SJCRH30 (cell line): ENCODE measurements around the gene MLLT1. TPM values are rescaled to one million over a fixed set of nuclear protein-coding genes. Genes with fewer than 3 reads are reported as not detected.

Experiments
- DNase-seq, 2 experiments: peaks; one replicate each; pipeline ENCODE4 v3.0.0-alpha.2; 2015 to 2020
- H3K27ac ChIP-seq: fragments of 250-450 bp; sonication (Bioruptor Pico); 2 replicates; pipeline ENCODE4 v1.5.1; 2020; ENCODE audit warnings: mild to moderate bottlenecking, moderate library complexity
- H3K27me3 ChIP-seq: fragments of 250-450 bp; sonication (Bioruptor Pico); 2 replicates; pipeline ENCODE4 v1.5.1; 2020; ENCODE audit warnings: mild to moderate bottlenecking, moderate library complexity
- H3K36me3 ChIP-seq: fragments of 250-450 bp; sonication (Bioruptor Pico); 2 replicates; pipeline ENCODE4 v1.5.1; 2020; ENCODE audit warnings: mild to moderate bottlenecking, moderate library complexity
- H3K4me1 ChIP-seq: fragments of 250-450 bp; sonication (Bioruptor Pico); 2 replicates; pipeline ENCODE4 v1.5.1; 2020; ENCODE audit warnings: mild to moderate bottlenecking, moderate library complexity
- H3K4me3 ChIP-seq: fragments of 250-450 bp; sonication (Bioruptor Pico); 2 replicates; pipeline ENCODE4 v1.5.1; 2020; ENCODE audit warnings: mild to moderate bottlenecking, moderate library complexity
- H3K9me3 ChIP-seq: fragments of 250-450 bp; sonication (Bioruptor Pico); replicated peaks from 2 replicates; pipeline ENCODE4 v1.5.1; 2020; ENCODE audit warnings: mild to moderate bottlenecking, moderate library complexity
- total RNA-seq: library from RNA; depleted of rRNA; stranded (reverse); fragments of >200 nt; shearing (Covaris generic); gene quantifications from 2 replicates; pipeline ENCODE4 v1.2.3, GENCODE V29; 2014

Gene MLLT1
- total RNA-seq, 1 experiment from 2014 or later = 23.3 TPM

DNA sequence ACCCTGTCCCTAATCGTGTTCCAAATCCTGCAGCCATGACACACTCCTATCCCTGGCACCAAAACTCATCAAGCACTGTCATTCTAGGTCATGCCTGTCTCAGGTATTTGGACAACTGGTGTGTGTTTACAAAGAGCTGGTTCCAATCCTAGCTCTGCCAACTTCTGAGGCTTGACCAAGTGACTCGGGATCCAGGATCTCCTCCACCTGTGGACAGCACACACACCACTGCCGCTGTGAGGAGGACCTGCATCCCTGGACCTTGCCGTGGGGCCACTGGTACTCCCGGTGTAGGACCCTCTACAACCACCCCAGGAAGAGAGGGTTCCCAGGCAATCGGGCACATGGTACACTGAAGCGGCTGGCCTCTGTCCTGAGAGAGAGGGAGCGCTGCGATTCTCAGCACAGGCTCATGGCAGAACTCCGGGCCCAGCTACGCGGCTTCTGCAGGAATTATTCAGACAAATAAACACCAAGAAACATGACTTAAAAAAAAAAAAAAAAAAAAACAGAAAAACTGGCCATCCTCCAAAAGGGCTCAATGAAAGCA, 20.4 kb downstream of the MLLT1 start:
- peaks cover 12% of the 10 kb centered on the region; the same call in 1 of the 2 replicates for H3K36me3 ChIP-seq

GRCh38 chr19:6258812-6259311, 20.9 kb downstream of the MLLT1 start:
- DNase-seq = no peak
- H3K4me1 ChIP-seq = no peaks in the 10 kb centered on the region
- H3K4me3 ChIP-seq = no peak overlapping the region
- peaks cover 12% of the 10 kb centered on the region; the same call in 1 of the 2 replicates for H3K36me3 ChIP-seq
- H3K27me3 ChIP-seq = no peaks in the 10 kb centered on the region
- H3K27ac ChIP-seq = no peak overlapping the region
- H3K9me3 ChIP-seq = no peaks in the 10 kb centered on the region

More for the DNA sequence above, 20.4 kb downstream of the MLLT1 start:
- Histone ChIP-seq H3K27me3 (no peaks in the 10 kb centered on the region), H3K4me3 (no peak overlapping the region), H3K4me1 (no peaks in the 10 kb centered on the region), H3K9me3 (no peaks in the 10 kb centered on the region), H3K27ac (no peak overlapping the region)
- no peak for DNase-seq

- Histone ChIP-seq H3K4me3 (no peak overlapping the region), H3K27ac (no peak overlapping the region)
- no peak for DNase-seq
These were observed 25.6 kb downstream of the MLLT1 start for GRCh38 chr19:6253954-6254733.

DNA sequence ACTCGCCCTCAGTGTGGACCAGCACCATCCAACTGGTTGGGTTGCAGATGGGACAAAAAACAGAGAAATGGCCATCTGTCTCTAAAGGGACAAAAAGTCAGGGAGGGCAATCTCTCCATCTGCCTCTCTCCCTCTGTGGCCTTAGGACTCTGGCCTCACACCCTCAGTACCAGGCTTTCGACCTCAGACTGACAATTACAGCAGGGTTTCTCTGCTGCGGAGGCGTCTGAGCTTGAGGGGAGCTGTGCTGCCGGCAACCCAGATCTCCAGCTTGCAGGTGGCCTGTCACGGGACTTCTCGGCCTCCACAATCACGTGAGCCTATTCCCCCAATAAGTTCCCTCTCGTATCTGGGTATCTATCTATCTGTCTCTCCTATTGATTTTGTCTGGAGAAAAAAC, 27.7 kb downstream of the MLLT1 start:
- Histone ChIP-seq H3K27me3 (no peaks in the 10 kb centered on the region), H3K27ac (no peak overlapping the region), H3K4me3 (no peak overlapping the region), H3K4me1 (no peaks in the 10 kb centered on the region), H3K36me3 (peaks cover 10% of the 10 kb centered on the region), H3K9me3 (no peaks in the 10 kb centered on the region)
- no peak for DNase-seq

More at GRCh38 chr19:6253954-6254733, 25.6 kb downstream of the MLLT1 start:
- H3K27me3 ChIP-seq = no peaks in the 10 kb centered on the region
- H3K4me1 ChIP-seq = no peaks in the 10 kb centered on the region
- H3K9me3 ChIP-seq = no peaks in the 10 kb centered on the region
- peaks cover 2% of the 10 kb centered on the region; the same call in 1 of the 2 replicates for H3K36me3 ChIP-seq

DNA sequence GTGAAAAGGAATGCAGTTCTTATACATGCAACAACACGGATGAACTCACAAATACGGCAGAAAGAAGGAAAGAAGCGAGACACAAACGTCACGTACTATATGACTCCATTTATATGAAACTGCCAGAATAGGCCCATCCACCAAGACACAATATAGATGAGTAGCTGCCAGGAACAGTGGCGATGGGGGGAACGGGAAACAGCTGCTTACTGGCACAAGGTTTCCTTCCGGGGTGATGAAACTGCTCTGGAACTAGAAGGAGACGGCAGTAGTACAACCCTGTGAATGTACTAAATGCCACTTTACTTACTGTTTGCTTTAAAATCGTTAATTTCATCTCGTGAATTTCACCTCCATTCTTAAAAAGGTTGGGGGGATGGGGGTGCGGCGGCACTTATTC, 28.9 kb downstream of the MLLT1 start:
- H3K27me3 ChIP-seq = no peaks in the 10 kb centered on the region
- no peaks in the 10 kb centered on the region for H3K4me1 ChIP-seq
- H3K27ac ChIP-seq = no peak overlapping the region
- no peak for DNase-seq
- H3K36me3 ChIP-seq = peaks cover 8% of the 10 kb centered on the region
- no peaks in the 10 kb centered on the region for H3K9me3 ChIP-seq
- H3K4me3 ChIP-seq = no peak overlapping the region

DNA sequence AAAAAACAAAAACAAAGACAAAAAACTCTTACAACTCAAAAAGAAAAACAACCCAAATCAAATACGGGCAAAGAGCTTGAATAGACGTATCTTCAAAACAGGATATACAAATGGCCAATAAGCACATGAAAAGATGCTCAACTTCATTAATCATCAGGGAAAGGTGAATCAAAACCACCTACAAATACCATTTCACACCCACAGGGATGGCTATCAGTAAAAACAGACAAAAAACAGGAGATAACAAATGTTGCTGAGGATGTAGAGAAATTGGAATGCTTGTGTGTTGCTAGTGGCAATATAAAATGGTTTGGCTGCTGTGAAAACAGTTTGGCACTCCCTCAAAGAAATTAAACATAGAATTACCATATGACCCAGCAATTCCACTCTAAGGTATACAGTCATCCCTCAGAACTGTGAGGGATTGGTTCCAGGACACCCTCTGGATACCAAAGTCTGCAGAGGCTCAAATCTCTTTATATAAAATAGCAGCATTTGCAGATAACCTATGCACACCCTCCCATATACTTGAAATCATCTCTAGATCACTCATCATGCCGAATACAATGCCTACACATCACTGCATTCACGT, 29.7 kb downstream of the MLLT1 start:
- Histone ChIP-seq H3K4me1 (no peaks in the 10 kb centered on the region), H3K27ac (no peak overlapping the region), H3K27me3 (no peaks in the 10 kb centered on the region), H3K4me3 (no peak overlapping the region), H3K36me3 (peaks cover 8% of the 10 kb centered on the region), H3K9me3 (no peaks in the 10 kb centered on the region)
- no peak for DNase-seq

DNA sequence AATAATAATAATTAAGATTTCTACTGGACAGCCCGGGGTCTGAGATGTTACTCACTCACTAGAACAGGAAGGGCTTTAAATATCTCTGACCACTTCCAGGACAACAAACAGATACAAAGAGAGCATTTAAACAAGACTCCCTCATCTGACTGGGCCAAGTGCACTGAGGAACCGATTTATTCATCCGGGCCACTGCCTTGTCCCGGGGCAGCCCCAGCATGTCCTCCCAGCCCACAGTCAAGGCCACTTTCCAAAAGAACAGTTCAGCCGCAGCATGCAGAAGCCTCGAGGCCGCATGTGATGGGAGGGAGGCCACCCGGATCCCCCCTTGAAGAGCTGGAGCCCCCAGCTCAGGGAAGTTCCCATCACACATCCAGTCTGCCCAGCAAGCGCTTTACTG, 30.5 kb downstream of the MLLT1 start:
- no peak overlapping the region for H3K4me3 ChIP-seq

DNA sequence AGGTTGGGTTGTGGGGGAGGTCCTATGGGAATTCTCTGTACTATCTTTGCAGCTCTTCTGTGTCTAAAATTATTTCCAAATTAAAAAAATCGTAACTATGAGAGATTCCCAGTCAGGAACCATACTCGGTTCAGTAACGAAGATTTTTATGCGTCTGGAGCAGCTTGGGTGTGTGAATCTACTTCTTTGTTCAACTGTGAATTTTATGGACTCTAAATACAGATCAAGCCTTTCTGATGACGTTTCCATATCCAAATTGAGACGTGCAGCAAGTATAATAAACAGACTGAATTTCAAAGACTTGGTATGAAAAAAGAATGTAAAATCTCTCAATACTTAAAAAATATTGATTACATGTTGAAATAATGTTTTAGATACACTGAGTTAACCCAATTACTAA, 30.9 kb downstream of the MLLT1 start:
- DNase-seq = no peak
- Histone ChIP-seq H3K9me3 (no peaks in the 10 kb centered on the region), H3K36me3 (peaks cover 8% of the 10 kb centered on the region), H3K27ac (no peak overlapping the region), H3K27me3 (no peaks in the 10 kb centered on the region), H3K4me3 (no peak overlapping the region), H3K4me1 (no peaks in the 10 kb centered on the region)

More for the DNA sequence above, 30.5 kb downstream of the MLLT1 start:
- no peak for DNase-seq
- H3K27ac ChIP-seq = no peak overlapping the region
- no peaks in the 10 kb centered on the region for H3K27me3 ChIP-seq
- no peaks in the 10 kb centered on the region for H3K4me1 ChIP-seq
- H3K9me3 ChIP-seq = no peaks in the 10 kb centered on the region
- H3K36me3 ChIP-seq = peaks cover 8% of the 10 kb centered on the region

GRCh38 chr19:6248341-6248740, 31.4 kb downstream of the MLLT1 start:
- H3K36me3 ChIP-seq = peaks cover 8% of the 10 kb centered on the region
- H3K27ac ChIP-seq = no peak overlapping the region
- H3K4me1 ChIP-seq = no peaks in the 10 kb centered on the region
- H3K4me3 ChIP-seq = no peak overlapping the region
- no peak for DNase-seq
- H3K9me3 ChIP-seq = no peaks in the 10 kb centered on the region
- H3K27me3 ChIP-seq = no peaks in the 10 kb centered on the region

GRCh38 chr19:6247007-6247288, 32.8 kb downstream of the MLLT1 start:
- H3K27ac ChIP-seq = no peak overlapping the region
- no peak for DNase-seq
- no peaks in the 10 kb centered on the region for H3K27me3 ChIP-seq
- no peaks in the 10 kb centered on the region for H3K4me1 ChIP-seq
- H3K4me3 ChIP-seq = no peak overlapping the region
- H3K36me3 ChIP-seq = peaks cover 8% of the 10 kb centered on the region
- H3K9me3 ChIP-seq = no peaks in the 10 kb centered on the region

DNA sequence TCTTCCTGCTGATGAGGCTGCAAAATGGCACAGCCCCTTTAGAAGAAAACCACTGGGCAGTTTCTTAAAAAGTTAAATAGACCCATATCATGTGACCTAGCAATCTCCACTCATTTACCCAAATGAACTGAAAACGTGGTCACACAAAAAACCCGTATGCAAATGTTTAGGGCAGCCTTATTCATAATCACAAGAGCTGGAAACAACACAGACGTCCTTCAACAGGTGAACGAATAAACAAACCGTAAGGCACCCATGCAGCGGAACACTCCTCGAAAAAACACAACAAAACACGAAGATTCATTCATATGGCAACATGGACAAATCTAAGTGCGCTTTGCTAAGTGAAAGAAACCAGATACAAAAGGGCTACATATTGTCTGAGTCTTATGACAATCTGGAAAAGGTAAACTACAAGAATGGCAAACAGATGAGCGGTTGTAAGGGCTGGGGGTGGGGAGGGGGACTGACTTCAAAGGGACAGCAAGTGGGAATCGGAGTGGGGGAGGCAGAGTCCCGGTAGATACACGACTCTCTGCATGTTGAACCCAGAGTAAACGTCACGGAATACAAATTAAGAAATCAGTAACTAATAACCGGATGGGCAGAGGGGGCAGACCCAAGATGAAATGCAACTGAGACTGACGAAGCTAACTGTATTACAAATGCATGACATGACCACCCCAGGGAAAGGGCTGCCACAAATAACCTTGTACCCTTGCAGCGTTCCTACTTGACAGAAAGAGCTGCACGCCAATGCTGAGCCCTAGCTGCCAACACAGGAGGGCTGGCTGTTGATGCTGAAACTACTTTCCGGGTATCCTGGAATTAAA, 33.4 kb downstream of the MLLT1 start:
- Histone ChIP-seq H3K27me3 (no peaks in the 10 kb centered on the region), H3K27ac (no peak overlapping the region), H3K4me1 (no peaks in the 10 kb centered on the region), H3K36me3 (peaks cover 8% of the 10 kb centered on the region), H3K4me3 (no peak overlapping the region), H3K9me3 (no peaks in the 10 kb centered on the region)
- no peak for DNase-seq

GRCh38 chr19:6242677-6243076, 37.1 kb downstream of the MLLT1 start:
- Histone ChIP-seq H3K9me3 (no peaks in the 10 kb centered on the region), H3K36me3 (peaks cover 6% of the 10 kb centered on the region), H3K27me3 (no peaks in the 10 kb centered on the region), H3K27ac (no peak overlapping the region), H3K4me1 (no peaks in the 10 kb centered on the region), H3K4me3 (no peak overlapping the region)
- no peak for DNase-seq

DNA sequence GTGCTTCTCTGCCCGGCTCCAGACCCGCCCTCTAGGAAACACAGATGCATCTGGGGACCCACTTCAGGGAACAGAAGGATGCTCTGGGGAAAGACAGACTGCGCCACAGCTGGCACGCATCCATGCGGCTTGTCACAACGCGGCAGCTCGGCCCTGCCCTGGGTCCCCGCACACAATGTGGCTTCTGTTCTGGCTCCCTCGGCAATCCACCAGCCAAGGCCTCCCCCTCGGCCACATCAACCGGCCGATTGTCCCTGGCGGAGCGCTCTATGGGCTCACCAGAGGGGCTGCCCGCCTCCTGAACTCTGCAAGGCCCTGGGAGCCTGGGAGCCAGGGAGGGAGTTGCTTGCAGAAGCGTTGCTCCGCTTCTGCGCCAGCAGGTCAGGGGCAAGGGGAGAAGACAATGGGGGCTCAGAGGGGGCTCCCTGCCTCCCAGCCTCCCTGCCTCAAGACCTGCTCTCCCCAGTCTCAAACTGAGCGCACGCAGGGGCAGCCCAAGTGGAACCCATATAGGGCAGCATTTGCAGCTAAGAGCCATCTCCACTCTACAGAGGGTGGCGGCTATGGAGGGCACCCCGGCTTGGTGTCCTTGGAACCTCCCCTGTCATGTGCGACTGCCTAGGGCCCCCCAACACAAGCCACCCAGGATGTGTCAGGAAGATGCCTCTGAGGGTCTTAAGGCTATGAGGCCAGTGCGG, 37.9 kb downstream of the MLLT1 start:
- no peak overlapping the region for H3K27ac ChIP-seq
- peak; percentile 52 to 66 for DNase-seq
- no peaks in the 10 kb centered on the region for H3K4me1 ChIP-seq
- no peak overlapping the region for H3K4me3 ChIP-seq
- no peaks in the 10 kb centered on the region for H3K36me3 ChIP-seq
- no peaks in the 10 kb centered on the region for H3K27me3 ChIP-seq
- no peaks in the 10 kb centered on the region for H3K9me3 ChIP-seq

DNA sequence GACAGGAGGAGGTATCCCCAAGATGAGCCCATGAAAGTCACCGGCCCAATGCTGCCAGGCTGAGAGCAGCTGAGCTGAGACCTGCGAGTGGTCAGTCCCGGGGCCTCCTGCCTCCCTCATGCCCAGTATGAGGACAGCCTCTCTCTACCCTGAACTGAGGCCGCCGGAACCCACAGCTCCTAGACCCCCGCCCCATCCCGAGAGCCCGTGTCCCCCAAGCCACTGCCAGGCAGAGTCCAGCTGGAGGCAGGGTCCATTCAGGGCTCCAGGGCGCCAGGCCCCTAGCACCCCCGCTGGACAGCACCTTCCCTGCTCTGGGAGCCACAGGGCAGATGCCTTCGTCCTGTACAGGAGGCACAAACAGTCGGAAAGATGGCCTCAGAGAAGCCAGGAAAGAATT, 38.7 kb downstream of the MLLT1 start:
- H3K27me3 ChIP-seq = no peaks in the 10 kb centered on the region
- H3K27ac ChIP-seq = no peak overlapping the region
- no peaks in the 10 kb centered on the region for H3K9me3 ChIP-seq
- H3K36me3 ChIP-seq = no peaks in the 10 kb centered on the region
- no peak overlapping the region for H3K4me3 ChIP-seq
- no peak for DNase-seq
- H3K4me1 ChIP-seq = no peaks in the 10 kb centered on the region
